ENCODE results near the gene SERPINC1.
"Not testable (repeated sequence)": the region's sequence is repeated elsewhere in the genome, so short reads cannot be mapped to it uniquely, and the experiment has no call there.

The SERPINC1 gene

GRCh38 chr1:173863224-173864161, 53.6 kb downstream of the SERPINC1 start:
- no peak for DNase-seq (ENCODE audit: low read depth in 2 of 2)

GRCh38 chr1:173862769-173863223, 54.3 kb downstream of the SERPINC1 start:
- no peak for DNase-seq (ENCODE audit: low read depth in 2 of 2)

- not testable (repeated sequence) for DNase-seq (ENCODE audit: low read depth in 2 of 2)
Measured at GRCh38 chr1:173862146-173862768, 54.9 kb downstream of the SERPINC1 start.

GRCh38 chr1:173861731-173862145, 55.4 kb downstream of the SERPINC1 start:
- no peak for DNase-seq (ENCODE audit: low read depth in 2 of 2)

GRCh38 chr1:173860065-173860464, 57.1 kb downstream of the SERPINC1 start:
- DNase-seq (ENCODE audit: low read depth in 2 of 2) = no peak

GRCh38 chr1:173859547-173859946, 57.6 kb downstream of the SERPINC1 start:
- not testable (repeated sequence) for DNase-seq (ENCODE audit: low read depth in 2 of 2)

GRCh38 chr1:173857363-173857917, 59.7 kb downstream of the SERPINC1 start:
- no peak for DNase-seq (ENCODE audit: low read depth in 2 of 2)

GRCh38 chr1:173856903-173857302, 60.2 kb downstream of the SERPINC1 start:
- DNase-seq (ENCODE audit: low read depth in 2 of 2) = no peak

GRCh38 chr1:173856014-173856413, 61.1 kb downstream of the SERPINC1 start:
- DNase-seq (ENCODE audit: low read depth in 2 of 2) = no peak

All from activated CD8-positive, alpha-beta memory T cell treated with anti-CD3 and anti-CD28 coated beads for 4 hours (primary cell).